ENCODE data around the gene SLX9. TPM values are rescaled to one million over a fixed set of nuclear protein-coding genes. Genes with fewer than 3 reads are reported as not detected.

The SLX9 gene
- total RNA-seq, 1 experiment from 2014 or later, result 74.3 TPM

DNA sequence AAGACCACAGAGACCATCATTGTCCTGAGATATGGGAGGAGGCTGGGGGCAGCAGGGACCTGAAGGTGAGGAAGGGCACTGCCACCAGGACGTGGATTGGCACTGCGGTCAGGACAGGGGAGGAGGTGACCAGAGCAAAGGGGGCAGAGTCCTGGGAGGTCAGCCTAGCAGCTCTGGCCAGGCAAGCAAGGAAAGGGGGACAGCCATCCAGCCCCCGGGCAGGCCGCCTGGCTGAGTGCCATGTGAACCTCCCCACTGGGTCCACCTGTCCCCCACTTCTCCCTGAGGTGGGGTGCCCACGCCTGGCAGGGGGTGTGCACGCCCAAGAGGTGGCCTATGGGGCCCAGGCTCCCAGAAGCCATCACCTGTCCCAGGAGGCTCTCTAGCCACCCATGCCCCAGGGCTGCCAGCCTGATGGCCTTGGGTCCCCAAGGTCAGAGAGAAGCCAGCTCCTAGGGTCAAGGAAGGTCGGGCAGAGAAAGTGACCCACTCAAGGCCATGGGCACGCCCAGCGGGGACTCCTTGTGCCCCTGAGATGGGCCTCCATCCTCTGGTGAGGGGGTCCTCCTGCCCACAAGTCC lies 48.8 kb upstream of the SLX9 start:
- Histone ChIP-seq H3K56ac (ENCODE audit: insufficient read length, low read depth, low read length) (no peak overlapping the region), H4K5ac (ENCODE audit: insufficient read length, low read depth, low read length) (no peak overlapping the region), H2BK12ac (ENCODE audit: insufficient read length, low read depth, low read length) (no peak overlapping the region), H3K79me1 (ENCODE audit: insufficient read depth, low read depth, low read length, poor library complexity, severe bottlenecking) (no peaks in the 10 kb centered on the region), H2BK5ac (ENCODE audit: insufficient read length, low read length) (no peak overlapping the region), H2BK120ac (ENCODE audit: low read depth, low read length, poor library complexity, severe bottlenecking) (no peak overlapping the region), H4K20me1 (ENCODE audit: control insufficient read depth, insufficient read depth, insufficient read length) (no peaks in the 10 kb centered on the region), H4K8ac (replicated peaks; ENCODE audit: insufficient read length, low read depth, low read length) (no peak overlapping the region), H3K23me2 (ENCODE audit: insufficient read length, low read depth, low read length, poor library complexity, severe bottlenecking) (no peaks in the 10 kb centered on the region), H2AFZ (ENCODE audit: low read length) (no peak overlapping the region), H3K9me3 (ENCODE audit: control insufficient read depth, low read depth, low read length) (no peaks in the 10 kb centered on the region), H3T11ph (ENCODE audit: low read length) (no peak overlapping the region), H3K27ac (ENCODE audit: insufficient read length, low read depth, low read length) (no peak overlapping the region), H4K91ac (ENCODE audit: insufficient read length, low read depth, low read length) (no peak overlapping the region), H2AK5ac (ENCODE audit: insufficient read length, low read length) (no peak overlapping the region), H3K14ac (ENCODE audit: insufficient read depth, low read length) (no peak overlapping the region), H3K4me1 (ENCODE audit: insufficient read depth, low read length) (no peaks in the 10 kb centered on the region), H3K4me2 (ENCODE audit: insufficient read depth, insufficient read length, low read length) (no peak overlapping the region), H3K4ac (ENCODE audit: low read depth, low read length) (no peak overlapping the region), H3K79me2 (ENCODE audit: insufficient read depth, low read length) (no peaks in the 10 kb centered on the region), H3K27me3 (ENCODE audit: insufficient read depth, low read length) (no peaks in the 10 kb centered on the region), H3K9ac (ENCODE audit: extremely low read depth, insufficient read length, low read length) (no peak overlapping the region), H3K23ac (ENCODE audit: insufficient read length, low read depth, low read length) (no peak overlapping the region), H2BK15ac (ENCODE audit: low read depth, low read length) (no peak overlapping the region), H2BK20ac (ENCODE audit: low read depth, low read length, poor library complexity, severe bottlenecking) (no peak overlapping the region), H3K18ac (ENCODE audit: insufficient read length, low read depth, low read length) (no peak overlapping the region)
- peaks cover 10% of the 10 kb centered on the region for H3K27me3 Mint-ChIP-seq (ENCODE audit: low read depth)
- TF ChIP-seq, protein P1, sequence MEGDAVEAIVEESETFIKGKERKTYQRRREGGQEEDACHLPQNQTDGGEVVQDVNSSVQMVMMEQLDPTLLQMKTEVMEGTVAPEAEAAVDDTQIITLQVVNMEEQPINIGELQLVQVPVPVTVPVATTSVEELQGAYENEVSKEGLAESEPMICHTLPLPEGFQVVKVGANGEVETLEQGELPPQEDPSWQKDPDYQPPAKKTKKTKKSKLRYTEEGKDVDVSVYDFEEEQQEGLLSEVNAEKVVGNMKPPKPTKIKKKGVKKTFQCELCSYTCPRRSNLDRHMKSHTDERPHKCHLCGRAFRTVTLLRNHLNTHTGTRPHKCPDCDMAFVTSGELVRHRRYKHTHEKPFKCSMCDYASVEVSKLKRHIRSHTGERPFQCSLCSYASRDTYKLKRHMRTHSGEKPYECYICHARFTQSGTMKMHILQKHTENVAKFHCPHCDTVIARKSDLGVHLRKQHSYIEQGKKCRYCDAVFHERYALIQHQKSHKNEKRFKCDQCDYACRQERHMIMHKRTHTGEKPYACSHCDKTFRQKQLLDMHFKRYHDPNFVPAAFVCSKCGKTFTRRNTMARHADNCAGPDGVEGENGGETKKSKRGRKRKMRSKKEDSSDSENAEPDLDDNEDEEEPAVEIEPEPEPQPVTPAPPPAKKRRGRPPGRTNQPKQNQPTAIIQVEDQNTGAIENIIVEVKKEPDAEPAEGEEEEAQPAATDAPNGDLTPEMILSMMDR (conservative IDR thresholded peaks at IDR 0.05), result no peak
- H3K4me3 Mint-ChIP-seq, result no peak overlapping the region; a peak in 1 of 5 replicates
- H3K4me1 Mint-ChIP-seq, result 0 out of 4 replicates have a peak, but pooled peaks cover 0 to 3% of the 10 kb centered on the region in 2 experiments
- no peaks in the 10 kb centered on the region; a peak in 1 of 5 replicates for H3K9me3 Mint-ChIP-seq
- no peak for DNase-seq
- H3K36me3 Mint-ChIP-seq (ENCODE audit: insufficient read depth in 1 of 3, low read depth in 3 of 3), result no peaks in the 10 kb centered on the region
- no peak overlapping the region; a peak in 1 of 7 replicates for H3K27ac Mint-ChIP-seq
- WGBS (ENCODE audit: extremely low coverage, insufficient read length, low lambda C conversion rate), result no CpG with 5 or more reads among the region's 9 CpGs
